Skeletal muscle tissue (tissue), 4 donors: ENCODE data around the gene DLGAP1. TPM values are rescaled to one million over a fixed set of nuclear protein-coding genes. Genes with fewer than 3 reads are reported as not detected.

Experiments
- H3K27ac ChIP-seq: one replicate; pipeline ENCODE4 v1.7.0; 2013; ENCODE audit warnings: mild to moderate bottlenecking, low read depth, low read length, inconsistent platforms
- H3K27me3 ChIP-seq, 3 donors: one replicate each; pipeline ENCODE4 v1.7.0; 2013; ENCODE audit warnings: low read length in 3 of 3; ENCODE audit not compliant: control insufficient read depth in 3 of 3, insufficient read depth in 3 of 3
- H3K36me3 ChIP-seq, 3 donors: one replicate each; pipeline ENCODE4 v1.7.0; 2013; ENCODE audit warnings: low read length in 3 of 3; ENCODE audit not compliant: control insufficient read depth in 3 of 3, insufficient read depth in 3 of 3
- H3K4me1 ChIP-seq, 3 donors: one replicate each; pipeline ENCODE4 v1.7.0; 2013; ENCODE audit warnings: low read length in 3 of 3, mild to moderate bottlenecking in 3 of 3; ENCODE audit not compliant: control insufficient read depth in 3 of 3, insufficient read depth in 3 of 3
- H3K4me3 ChIP-seq, 3 donors: one replicate each; pipeline ENCODE4 v1.7.0; 2013; ENCODE audit warnings: low read length in 3 of 3
- H3K9ac ChIP-seq, 3 donors: one replicate each; pipeline ENCODE4 v1.7.0; 2013; ENCODE audit warnings: low read length in 3 of 3, mild to moderate bottlenecking in 3 of 3, moderate library complexity in 2 of 3, low read depth in 1 of 3
- H3K9me3 ChIP-seq, 3 donors: one replicate each; pipeline ENCODE4 v1.7.0; 2013; ENCODE audit warnings: low read length in 3 of 3; ENCODE audit not compliant: control insufficient read depth in 3 of 3
- total RNA-seq: library from RNA; depleted of rRNA; stranded (reverse); fragments of >200 nt; gene quantifications from one replicate; pipeline ENCODE4 v1.2.3, GENCODE V29; 2014
- donor health status: Osteomylitis.

Gene DLGAP1
- total RNA-seq, 1 donor from 2014 or later: 0.52 TPM

DNA sequence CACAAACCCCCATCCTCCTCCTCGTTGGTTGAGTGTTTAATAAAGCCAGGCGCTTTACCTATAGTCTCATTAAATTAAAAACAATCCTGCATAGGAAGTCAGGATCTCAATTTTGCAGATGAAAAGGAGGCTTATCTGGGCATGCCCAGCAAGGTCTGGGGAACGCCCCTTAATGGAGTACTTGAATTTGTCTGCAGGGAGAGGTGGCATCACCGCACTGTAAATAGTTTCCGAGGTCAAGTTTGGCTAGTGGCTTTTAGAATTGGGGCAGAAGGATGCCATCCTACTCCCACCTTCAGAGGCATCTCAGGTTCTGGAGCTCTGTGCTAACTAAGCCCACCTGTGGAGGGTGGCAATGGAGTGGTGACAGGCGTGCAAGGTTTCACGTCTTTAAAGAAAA, 855.9 kb downstream of the DLGAP1 start:
- no peak overlapping the region for H3K27ac ChIP-seq
- peaks cover 34 to 49% (median 43%) of the 10 kb centered on the region in 3 donors for H3K4me1 ChIP-seq
- H3K27me3 ChIP-seq: no peaks in the 10 kb centered on the region
- no peaks in the 10 kb centered on the region for H3K9me3 ChIP-seq
- no peaks in the 10 kb centered on the region for H3K36me3 ChIP-seq
- no peak overlapping the region for H3K9ac ChIP-seq
- H3K4me3 ChIP-seq: no peak overlapping the region

DNA sequence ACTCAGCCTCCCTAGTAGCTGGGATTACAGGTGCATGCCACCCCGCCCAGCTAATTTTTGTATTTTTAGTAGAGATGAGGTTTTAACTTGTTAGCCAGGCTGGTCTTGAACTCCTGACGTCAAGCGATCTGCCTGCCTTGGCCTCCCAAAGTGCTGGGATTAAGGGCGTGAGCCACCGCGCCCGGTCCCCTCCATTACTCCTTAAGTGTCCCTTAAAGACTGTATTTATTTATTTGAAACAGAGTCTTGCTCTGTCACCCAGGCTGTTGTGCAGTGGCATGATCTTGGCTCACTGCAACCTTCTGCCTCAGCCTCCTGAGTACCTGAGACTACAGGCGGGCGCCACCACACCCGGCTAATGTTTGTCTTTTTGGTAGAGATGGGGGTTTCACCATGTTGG, 856.5 kb downstream of the DLGAP1 start:
- H3K9ac ChIP-seq: no peak overlapping the region
- H3K4me1 ChIP-seq: peaks cover 28 to 45% (median 39%) of the 10 kb centered on the region in 3 donors
- no peak overlapping the region for H3K27ac ChIP-seq
- H3K9me3 ChIP-seq: no peaks in the 10 kb centered on the region
- no peak overlapping the region for H3K4me3 ChIP-seq
- no peaks in the 10 kb centered on the region for H3K27me3 ChIP-seq
- H3K36me3 ChIP-seq: no peaks in the 10 kb centered on the region

DNA sequence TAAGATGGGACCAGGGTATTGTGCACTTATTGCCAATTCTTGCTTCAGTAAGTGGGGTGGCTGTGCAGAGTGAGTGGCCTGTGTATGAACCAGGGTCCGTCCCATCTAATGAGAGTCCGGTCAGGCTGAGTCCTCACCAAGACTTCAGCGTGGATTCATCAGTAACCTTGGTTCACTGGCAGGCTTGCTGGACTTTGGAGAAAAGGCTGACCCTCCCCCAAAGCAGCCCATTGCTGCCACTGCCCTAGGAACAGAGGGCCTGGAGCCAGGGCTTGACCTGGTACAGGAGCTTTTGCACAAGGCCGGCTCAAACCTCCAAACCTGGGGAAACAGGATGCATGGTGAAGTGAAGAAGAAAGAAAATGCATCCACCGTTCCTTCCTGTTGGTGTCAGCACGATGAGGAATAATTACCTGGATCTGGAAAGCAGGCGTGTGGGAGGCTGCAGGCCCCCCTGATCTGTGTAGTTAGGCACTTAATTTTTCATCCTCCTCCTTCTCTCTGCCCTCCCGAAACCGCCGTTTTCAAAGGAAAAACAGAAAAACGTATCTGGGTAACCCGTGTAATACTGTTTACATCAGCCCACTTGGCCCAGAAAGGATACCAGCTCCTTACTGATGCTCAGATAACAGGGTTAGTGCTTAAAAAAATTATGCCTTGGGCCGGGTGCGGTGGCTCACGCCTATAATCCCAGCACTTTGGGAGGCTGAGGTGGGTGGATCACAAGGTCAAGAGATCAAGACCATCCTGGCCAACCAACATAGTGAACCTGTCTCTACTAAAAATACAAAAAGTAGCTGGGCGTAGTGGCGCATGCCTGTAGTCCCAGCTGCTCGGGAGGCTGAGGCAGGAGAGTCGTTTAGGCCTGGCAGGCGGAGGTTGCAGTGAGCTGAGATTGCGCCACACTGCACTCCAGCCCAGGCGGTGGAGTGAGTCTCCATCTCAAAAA, 857.4 kb downstream of the DLGAP1 start:
- H3K27ac ChIP-seq: peak overlapping the region; percentile 93
- H3K4me3 ChIP-seq: no peak overlapping the region
- H3K9ac ChIP-seq: peak overlapping the region in 1 of 3 donors; percentile 8
- H3K4me1 ChIP-seq: peaks cover 34 to 47% (median 37%) of the 10 kb centered on the region in 3 donors
- no peaks in the 10 kb centered on the region for H3K36me3 ChIP-seq
- H3K27me3 ChIP-seq: no peaks in the 10 kb centered on the region
- no peaks in the 10 kb centered on the region for H3K9me3 ChIP-seq

DNA sequence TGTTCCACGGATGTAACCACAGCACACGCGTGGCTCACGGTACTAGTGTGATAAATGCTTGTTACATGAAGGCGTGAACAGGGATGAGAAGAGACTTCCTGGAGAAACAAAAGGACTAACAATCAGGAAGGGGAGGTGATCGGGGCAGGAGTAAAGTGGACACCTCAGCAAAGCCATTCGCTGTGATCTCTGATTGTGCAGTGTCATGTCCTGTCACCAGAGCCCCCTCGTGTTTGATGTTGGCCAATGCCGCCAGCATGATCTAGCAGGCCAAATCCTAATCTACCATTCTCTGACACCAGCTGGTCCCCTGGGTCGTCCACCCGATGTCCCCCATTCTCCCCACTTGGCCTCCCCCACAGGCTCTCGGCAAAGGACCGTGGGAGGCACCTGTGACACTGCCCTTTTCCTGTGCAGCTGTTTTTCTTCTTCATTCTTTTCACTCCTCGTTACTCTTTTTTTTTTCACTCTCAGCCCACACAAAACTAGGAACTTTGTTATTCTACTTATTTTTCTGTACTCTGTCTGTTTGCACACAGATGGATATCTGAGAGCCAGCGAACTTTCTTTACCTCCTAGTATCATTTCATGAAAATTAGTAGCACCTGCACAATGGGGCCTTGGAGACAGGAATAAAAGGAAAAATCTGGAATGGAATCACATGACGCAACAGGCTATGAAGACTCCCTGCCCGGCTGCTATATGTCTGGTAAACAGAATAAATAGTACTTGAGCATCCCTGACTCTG, 858.3 kb downstream of the DLGAP1 start:
- Histone ChIP-seq H3K27me3 (no peaks in the 10 kb centered on the region), H3K27ac (peak overlapping the region; percentile 93), H3K36me3 (no peaks in the 10 kb centered on the region), H3K9ac (peak overlapping the region; percentile 8 to 47 (median 47)), H3K9me3 (no peaks in the 10 kb centered on the region), H3K4me1 (peaks cover 34 to 46% (median 36%) of the 10 kb centered on the region in 3 donors), H3K4me3 (peak overlapping the region in 2 of 3 donors; percentile 25)

DNA sequence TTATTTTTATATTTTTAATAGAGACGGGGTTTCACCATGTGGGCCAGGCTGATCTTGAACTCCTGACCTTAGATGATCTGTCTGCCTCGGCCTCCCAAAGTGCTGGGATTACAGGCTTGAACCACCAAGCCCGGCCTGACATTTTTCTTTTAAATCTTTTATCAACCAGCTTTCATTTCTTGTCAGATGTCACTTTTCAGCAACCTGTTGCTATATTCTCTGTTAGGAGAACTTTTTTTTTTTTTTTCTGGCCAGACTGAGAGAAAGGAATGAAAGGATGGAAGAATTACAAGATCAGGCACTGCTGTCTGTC, 858.8 kb downstream of the DLGAP1 start:
- no peaks in the 10 kb centered on the region for H3K9me3 ChIP-seq
- H3K36me3 ChIP-seq: no peaks in the 10 kb centered on the region
- H3K27me3 ChIP-seq: no peaks in the 10 kb centered on the region
- peak overlapping the region in 2 of 3 donors; percentile 47 for H3K9ac ChIP-seq
- peaks cover 34 to 46% (median 36%) of the 10 kb centered on the region in 3 donors for H3K4me1 ChIP-seq
- peak overlapping the region; percentile 93 for H3K27ac ChIP-seq
- peak overlapping the region; percentile 25 to 80 (median 80) for H3K4me3 ChIP-seq

DNA sequence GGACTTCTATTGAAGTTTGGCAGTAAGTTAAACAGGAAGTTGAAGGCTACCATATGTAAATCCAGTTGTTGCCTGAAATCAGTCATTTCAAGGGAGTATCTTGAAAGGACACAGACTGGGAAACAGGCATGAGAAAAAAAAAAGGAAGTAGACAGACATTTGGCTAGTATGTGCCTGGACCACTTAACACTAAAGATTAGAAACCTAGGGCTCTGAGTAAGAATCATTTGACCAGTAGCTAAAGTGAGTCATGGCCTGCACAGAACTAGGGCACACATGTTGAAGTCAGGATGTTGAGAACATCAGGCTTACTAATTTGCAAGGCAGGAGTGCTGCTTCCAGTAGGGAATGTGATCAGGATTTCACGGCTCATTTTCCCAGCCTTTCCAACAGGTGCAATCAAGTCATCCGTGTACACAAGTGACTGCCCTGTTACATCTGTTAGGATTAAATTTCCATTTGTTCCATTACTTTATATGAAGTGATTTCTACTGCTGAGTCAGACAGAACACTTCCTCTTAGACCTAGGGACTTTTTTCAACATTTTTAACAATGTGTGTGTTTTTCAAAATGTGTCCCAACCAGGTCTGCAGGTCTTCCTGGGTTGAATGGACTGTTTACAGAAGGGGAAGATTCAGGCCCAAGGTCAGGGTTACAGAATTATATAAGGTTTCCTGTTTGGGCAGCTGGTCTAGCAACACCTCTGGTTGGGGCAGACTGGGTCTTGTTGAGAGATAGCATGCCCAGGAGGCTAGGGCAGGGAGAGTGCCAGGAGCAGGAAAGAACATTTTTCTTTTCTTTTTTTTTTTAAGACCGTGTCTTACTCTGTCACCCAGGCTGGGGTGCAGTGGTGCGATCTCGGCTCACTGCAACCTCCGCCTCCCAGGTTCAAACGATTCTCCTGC, 859.5 kb downstream of the DLGAP1 start:
- H3K4me3 ChIP-seq: peak overlapping the region; percentile 80 to 84 (median 80)

DNA sequence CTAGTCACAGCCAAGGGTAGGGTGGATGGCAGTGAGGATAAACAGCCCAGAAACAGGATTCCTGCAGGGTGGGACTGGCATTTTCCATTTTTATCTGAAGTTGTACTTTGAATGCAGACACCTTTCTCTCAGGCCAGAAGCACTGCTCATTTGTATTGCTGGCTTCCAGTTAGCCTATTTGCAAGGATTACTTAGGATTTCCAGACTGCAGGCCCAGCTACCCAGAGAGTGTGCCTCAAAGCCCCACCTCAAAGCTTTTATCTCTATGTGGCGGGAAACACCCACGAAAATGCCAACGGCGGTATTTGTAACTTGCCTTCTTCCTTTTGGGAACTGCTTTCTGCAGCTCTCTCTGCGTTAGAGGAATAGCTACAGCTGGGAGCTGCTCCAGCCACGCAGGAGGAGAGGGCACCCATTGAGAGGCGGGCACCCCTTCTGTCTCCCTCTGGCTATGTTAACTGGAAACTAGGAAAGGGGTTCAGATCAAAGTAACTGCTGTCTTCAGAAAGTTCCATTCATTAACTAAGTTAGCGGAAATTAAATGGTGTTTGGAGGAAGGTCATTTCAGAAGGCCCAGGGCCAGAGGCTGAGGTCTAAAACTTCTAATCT, 860.2 kb downstream of the DLGAP1 start:
- Histone ChIP-seq H3K9me3 (no peaks in the 10 kb centered on the region), H3K9ac (peak overlapping the region; percentile 74 to 91 (median 84)), H3K27me3 (no peaks in the 10 kb centered on the region), H3K27ac (peak overlapping the region; percentile 93), H3K4me1 (peaks cover 34 to 46% (median 36%) of the 10 kb centered on the region in 3 donors), H3K36me3 (no peaks in the 10 kb centered on the region), H3K4me3 (peak overlapping the region; percentile 80 to 84 (median 80))

More for the DNA sequence above, 859.5 kb downstream of the DLGAP1 start:
- H3K27ac ChIP-seq: peak overlapping the region; percentile 93
- no peaks in the 10 kb centered on the region for H3K36me3 ChIP-seq
- peak overlapping the region; percentile 74 to 91 (median 84) for H3K9ac ChIP-seq
- H3K9me3 ChIP-seq: no peaks in the 10 kb centered on the region
- H3K4me1 ChIP-seq: peaks cover 34 to 46% (median 36%) of the 10 kb centered on the region in 3 donors
- H3K27me3 ChIP-seq: no peaks in the 10 kb centered on the region

DNA sequence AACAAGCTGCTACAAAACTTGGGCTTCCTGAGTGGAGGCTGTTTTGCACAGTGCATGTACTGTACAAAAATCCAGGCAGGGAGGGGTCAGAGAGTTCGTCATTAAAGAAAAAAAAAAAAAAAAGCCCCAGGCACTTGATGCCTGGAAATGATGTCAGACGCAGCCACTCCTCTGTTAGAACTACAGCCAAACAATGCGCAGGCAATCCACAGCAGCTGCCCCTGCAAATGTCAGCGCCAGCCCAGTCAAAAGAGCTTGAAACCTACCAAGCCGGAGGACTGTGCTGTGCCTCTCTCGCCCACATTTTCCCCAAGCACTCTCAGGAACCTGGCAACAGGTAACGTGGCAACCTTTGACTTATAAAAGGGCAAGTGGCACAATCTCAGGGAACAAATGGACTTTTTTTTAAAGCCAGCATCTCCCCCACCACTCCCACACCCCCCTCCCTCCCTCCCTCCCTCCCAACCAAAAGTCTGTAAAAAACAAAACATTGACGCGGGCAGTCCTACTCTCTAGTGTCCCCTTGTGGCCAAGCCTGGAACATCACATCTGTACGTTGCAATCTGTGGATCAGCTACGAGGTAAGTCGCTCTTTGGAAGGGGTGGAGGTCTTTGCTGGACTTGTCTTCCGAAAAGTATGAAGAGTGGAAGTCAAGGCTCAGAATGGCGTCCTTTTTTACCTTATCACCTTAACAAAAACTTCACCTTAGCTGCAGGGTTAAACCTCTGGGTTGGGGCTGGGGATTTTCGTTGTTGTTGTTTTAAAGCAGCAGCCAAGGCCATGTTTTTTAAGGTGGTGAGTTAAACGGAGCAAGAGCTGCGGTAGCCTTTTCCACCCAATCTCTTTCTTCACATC, 861.0 kb downstream of the DLGAP1 start:
- Histone ChIP-seq H3K27ac (peak overlapping the region; percentile 93), H3K4me1 (peaks cover 34 to 46% (median 36%) of the 10 kb centered on the region in 3 donors), H3K9ac (peak overlapping the region; percentile 84 to 91 (median 85)), H3K4me3 (peak overlapping the region; percentile 80 to 84 (median 80)), H3K36me3 (no peaks in the 10 kb centered on the region), H3K9me3 (no peaks in the 10 kb centered on the region), H3K27me3 (no peaks in the 10 kb centered on the region)
